Skeletal muscle cell (primary cell): ENCODE data around the gene HTRA3.
"Not testable (repeated sequence)": the region's sequence is repeated elsewhere in the genome, so short reads cannot be mapped to it uniquely, and the experiment has no call there.

Experiments
- DNase-seq: peaks from one replicate; pipeline ENCODE4 v3.0.0-alpha.2; 2010; ENCODE audit warnings: low read depth
- H3K4me3 ChIP-seq: 2 replicates; pipeline ENCODE4 v1.5.1; 2011; ENCODE audit warnings: low read depth, mild to moderate bottlenecking, control low read depth, low read length, moderate library complexity

The HTRA3 gene

DNA sequence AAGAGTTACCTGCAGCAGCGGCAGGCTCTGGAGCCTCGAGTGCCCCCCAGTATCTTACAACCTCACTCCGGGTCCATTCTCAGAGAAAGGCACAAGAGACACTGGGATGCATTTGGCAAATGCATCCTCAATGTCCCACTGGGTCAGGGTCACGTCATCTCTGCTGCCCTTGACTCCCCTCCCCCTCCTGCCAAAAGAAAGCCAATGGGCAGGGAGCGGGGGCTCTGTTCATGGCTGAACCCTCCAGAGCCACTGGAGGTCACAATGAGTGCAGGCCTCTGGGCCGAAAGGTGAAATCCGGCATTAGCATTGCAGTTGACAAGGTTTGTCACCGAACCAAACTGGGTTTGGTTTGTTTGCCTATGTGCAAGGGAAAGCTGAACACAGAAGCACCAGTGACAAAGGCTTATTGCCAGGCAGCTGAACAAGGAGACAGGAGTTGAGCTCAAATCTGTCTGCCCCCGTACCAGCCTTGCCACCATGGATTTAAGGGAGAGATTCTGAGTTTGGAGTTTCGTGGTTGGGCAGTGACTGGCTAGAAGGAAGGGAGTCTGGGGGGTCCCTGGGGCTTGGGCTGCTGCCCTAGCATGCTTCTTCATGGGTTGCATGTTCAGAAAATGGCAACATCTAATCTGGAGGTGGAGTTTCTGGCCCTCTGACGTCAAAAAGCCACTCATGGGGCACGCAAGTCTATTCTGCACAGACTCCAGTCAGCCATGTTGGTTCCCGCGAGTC, 64.3 kb downstream of the HTRA3 start:
- H3K4me3 ChIP-seq = no peak overlapping the region
- no peak for DNase-seq

GRCh38 chr4:8334786-8335460, 65.4 kb downstream of the HTRA3 start:
- H3K4me3 ChIP-seq = no peak overlapping the region
- no peak for DNase-seq

DNA sequence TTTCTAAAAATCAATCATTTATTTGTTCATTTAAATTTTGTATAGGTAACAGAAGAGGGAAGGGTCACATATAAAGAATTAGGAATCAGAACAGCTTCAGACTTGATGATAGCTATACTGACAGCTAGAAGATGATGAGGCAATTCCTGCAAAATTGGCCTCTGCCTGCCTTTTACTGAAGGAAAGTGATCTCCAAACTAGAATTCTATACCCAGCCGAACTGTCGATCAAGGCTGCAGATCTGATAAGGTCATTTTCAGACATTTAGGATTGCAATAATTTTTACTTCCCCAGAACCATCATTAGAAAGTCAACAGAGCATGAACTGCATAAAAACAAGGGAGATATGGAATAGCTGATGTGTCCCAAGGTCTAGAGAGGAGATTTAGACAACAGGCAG, 66.3 kb downstream of the HTRA3 start:
- no peak for DNase-seq
- H3K4me3 ChIP-seq = no peak overlapping the region

DNA sequence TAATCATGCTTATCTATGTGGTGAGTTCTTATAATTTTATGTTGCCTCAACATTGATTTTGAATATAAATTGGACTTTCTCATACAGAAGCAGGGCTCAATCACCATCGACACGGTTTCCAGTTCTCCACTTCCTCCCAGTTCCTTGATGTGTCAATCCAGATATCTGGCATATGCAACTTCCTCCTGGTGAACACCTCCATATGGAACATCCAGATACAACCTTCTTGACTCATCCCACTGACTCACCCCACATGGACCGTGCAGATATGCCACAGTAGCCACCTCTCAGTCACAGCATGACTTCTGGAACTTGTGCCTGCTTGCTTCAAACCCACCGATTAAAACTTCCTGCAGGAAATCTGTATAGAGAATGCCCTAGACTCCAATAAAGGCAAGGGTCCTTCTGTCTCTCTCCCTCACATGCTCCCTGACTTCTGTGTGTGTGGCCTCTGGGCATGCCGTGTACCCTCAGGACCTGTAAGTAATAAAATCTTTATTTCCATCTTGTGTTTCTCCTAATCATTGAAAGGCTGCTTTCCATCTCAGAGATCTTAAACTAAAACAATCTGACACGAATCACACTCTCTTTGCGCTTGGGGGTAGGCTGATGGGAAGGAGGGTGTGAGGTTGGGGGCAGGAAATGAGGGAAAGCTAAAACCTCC, 67.0 kb downstream of the HTRA3 start:
- no peak for DNase-seq
- no peak overlapping the region for H3K4me3 ChIP-seq

- no peak for DNase-seq
- no peak overlapping the region for H3K4me3 ChIP-seq
Measured at GRCh38 chr4:8338351-8338961, 68.9 kb downstream of the HTRA3 start.

DNA sequence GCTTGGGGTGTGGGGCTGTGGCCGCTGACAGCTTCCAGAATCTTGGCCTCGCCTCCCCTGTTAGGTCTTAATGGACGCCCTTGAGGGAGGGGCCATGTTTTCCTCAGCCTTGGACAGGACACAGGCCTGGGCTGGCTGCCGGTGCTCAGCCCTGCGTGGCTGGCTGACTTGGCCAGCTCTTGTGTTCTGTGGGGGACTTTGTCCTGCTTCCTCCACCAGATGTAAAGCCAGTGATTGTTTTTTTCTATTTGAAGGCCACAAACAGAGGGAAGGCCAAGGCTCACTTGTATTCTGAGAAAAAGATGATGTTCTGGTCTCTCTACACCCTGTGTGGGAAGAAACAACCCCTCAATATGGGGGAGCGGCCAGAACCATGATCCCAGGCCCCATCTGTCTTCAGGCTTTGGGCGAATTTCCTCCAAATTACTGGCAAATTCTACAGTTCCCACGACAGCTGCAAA, 71.3 kb downstream of the HTRA3 start:
- no peak for DNase-seq
- H3K4me3 ChIP-seq = no peak overlapping the region

GRCh38 chr4:8341281-8341680, 71.7 kb downstream of the HTRA3 start:
- DNase-seq, H3K4me3 ChIP-seq: not testable (repeated sequence)

- H3K4me3 ChIP-seq = no peak overlapping the region
- no peak for DNase-seq
Measured at GRCh38 chr4:8341691-8342090, 72.1 kb downstream of the HTRA3 start.

- H3K4me3 ChIP-seq = no peak overlapping the region
- DNase-seq = no peak
Measured at GRCh38 chr4:8342651-8343261, 73.2 kb downstream of the HTRA3 start.

DNA sequence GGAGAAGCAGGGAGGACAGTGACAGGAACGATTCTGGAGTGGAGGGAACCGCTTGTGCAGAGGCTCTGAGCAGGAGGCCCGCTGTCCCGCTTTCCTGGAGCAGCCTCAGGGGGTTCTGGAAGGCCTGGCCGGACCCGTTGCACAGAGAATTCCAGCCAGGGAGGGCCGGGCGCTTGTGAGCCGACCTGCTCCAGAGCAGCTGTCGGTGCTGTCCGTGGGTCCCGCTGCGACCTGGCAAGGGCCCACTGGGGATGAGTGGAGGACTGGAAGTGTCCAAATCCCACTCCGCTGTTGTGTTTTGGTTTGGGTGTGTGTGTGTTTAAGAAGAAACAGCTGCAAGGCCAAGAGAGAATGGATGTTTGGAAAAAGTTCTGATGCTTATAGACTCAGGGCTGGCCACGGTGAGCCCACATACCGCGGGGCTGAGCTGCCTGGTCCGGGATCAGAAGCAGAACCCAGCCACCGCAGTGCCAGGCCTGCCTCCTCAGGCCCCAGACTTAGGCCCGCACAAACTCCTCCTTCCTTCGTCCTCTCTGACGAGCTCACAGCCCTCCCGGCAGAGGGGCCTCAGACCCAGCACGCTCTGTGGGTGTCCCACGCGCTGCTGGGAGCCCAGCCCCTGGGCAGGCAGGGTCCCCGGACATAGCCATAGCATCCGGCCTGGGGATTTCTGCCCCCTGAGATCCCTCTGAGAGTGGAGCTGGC, 73.9 kb downstream of the HTRA3 start:
- no peak for DNase-seq
- no peak overlapping the region for H3K4me3 ChIP-seq

- H3K4me3 ChIP-seq = no peak overlapping the region
- DNase-seq = no peak
Measured at GRCh38 chr4:8343967-8344331, 74.4 kb downstream of the HTRA3 start.

GRCh38 chr4:8344377-8344776, 74.8 kb downstream of the HTRA3 start:
- H3K4me3 ChIP-seq = no peak overlapping the region
- DNase-seq = no peak

GRCh38 chr4:8345053-8345945, 75.7 kb downstream of the HTRA3 start:
- no peak for DNase-seq
- no peak overlapping the region for H3K4me3 ChIP-seq

DNA sequence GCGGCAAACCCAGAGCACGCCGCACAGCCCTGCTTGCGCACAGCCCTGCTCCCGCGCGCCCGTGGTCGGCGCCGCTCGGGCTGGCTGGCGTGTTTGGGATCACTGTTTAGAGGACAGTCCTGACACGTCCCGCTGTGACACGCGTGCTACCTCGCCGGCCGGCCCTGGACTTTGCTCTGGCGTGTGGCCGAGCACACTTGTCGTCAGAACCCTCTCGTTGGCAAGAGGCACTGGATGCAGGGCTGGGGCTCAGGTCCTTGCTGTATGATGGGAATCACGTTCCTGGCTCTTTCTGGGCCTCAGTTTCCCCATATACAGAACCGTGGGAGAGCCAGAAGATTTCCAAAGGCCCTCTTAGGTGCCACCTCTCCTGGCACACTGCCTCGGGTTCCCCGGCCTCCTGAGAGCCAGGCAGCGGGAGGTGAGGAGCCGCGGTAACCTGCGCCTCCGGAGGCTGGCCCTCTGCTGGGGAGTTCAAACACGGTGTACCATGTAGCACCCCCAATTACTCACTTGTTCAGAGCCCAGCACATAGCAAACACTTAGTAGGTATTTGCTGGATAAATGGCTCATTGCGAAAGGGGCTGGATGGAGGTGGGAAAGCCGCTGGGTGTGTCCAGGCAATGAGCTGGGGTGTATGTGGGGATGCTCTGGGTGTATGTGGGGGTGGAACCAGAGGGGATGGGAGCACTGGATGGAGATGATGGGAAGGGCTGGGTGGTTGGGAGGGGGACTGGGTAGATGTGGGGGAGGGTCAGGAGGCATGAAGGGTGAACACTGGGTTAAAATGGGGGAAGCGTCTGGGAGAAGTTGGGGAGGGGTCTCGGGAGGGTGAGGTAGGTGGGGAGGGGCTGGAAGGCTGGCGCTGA, 76.6 kb downstream of the HTRA3 start:
- no peak for DNase-seq
- no peak overlapping the region for H3K4me3 ChIP-seq

DNA sequence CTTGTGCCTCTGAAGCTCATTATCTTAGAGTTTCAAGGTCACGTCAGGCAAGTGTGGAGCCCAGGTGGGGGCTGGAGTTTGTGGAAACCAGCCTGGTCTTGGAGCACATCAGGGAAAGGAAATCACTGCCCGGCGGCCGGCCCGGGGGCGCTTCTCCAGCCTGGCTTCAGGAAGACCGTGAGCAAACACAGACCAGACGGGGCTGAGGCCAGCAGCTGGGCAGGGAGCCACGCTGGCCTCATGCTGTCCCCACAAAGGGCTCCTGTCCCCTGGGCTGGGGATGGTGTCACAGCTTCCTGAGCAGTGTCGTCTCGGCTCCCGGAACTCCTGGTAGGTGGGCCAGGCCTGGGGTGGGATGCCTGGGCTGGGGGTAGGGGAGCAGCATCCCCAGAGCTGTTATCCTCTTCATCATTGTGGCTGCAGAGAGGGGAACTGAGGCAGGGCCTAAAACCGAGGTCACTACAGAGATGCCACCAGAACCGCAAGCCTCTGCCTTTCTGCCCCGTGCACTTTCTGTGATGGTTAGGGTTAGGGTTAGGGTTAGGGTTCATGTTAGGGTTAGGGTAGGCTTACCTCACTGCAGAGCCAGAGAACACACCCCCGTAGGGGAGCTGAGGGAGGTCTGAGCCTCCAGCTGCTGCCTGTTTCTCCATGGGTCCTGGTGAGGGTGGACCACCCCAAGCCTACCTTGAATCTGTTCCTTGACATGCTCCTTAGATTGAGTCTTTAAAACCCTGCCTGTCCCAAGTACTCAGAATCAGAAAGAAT, 77.5 kb downstream of the HTRA3 start:
- no peak for DNase-seq
- H3K4me3 ChIP-seq = no peak overlapping the region

- no peak overlapping the region for H3K4me3 ChIP-seq
- no peak for DNase-seq
Measured at GRCh38 chr4:8347660-8348059, 78.1 kb downstream of the HTRA3 start.

- H3K4me3 ChIP-seq = no peak overlapping the region
- DNase-seq = no peak
Measured at GRCh38 chr4:8348071-8348470, 78.5 kb downstream of the HTRA3 start.
